HG02884 (cell line): ENCODE data around the gene COX7A2.

Source experiments
- ATAC-seq: cut with Tn5 transposase; IDR thresholded peaks from one replicate; pipeline ENCODE4 v1.9.1; 2021; ENCODE audit warnings: mild to moderate bottlenecking, moderate library complexity; ENCODE audit not compliant: unreplicated experiment

Gene COX7A2

DNA sequence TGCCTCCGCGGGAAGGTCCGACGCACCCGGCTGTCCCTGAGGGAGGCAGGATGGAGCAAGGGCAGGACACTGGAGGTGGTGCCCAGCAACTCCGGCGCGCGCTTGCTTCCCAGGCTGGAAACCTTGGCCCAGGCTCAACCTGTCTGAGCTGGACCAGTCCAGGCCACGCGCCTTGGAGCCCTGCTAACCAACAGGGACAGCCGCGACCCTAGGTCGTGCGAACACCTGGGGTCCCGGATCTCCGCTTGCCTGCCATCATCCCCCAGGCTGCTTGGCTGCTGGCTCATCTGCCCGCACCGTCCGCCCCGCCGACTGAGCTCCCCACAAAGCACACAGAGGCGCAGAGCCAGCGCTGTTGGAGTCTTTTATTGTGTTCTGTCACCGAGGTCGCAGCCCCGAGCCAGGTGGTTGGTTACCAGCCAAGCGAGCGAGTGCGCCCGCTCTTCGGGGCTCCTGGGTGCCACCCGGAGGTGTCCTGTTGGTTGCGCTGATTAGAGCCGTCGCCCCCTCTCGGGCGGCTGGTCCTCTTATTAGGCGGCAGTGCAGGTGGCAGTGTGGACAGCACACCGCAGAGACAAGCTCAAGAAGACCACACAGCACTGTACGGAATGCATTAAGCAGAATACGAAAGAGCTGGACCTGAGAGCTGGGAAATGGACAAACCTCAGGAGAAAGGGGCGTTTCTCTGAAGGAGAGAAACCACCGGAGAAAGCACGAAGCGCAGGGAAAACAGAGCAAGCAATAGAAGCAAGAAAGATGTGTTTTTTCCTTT is 41.5 kb downstream of the COX7A2 start:
- ATAC-seq: no peak

- ATAC-seq: no peak
These were observed 42.6 kb downstream of the COX7A2 start for GRCh38 chr6:75201021-75201420.

DNA sequence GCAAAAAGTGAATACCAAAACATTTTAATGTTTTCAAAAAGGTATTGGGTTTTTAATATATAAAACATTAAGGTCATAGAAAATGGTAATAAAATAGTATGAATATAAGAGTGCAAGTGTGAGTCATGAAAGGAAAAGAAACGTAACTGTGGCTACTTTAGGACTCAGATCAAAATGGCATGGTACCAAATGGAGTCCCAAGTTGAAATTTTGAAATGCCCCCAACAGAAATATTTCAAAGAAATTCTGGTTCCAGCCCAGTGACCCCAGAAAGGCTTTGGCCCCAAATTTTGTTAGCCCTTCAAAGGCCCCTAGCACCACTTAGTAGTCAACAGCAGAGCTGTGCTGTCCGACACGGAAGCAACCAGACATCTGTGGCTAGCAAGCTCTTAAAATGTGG is 43.7 kb downstream of the COX7A2 start:
- no peak for ATAC-seq

- ATAC-seq: no peak
These were observed 47.4 kb downstream of the COX7A2 start for GRCh38 chr6:75196081-75196687.

DNA sequence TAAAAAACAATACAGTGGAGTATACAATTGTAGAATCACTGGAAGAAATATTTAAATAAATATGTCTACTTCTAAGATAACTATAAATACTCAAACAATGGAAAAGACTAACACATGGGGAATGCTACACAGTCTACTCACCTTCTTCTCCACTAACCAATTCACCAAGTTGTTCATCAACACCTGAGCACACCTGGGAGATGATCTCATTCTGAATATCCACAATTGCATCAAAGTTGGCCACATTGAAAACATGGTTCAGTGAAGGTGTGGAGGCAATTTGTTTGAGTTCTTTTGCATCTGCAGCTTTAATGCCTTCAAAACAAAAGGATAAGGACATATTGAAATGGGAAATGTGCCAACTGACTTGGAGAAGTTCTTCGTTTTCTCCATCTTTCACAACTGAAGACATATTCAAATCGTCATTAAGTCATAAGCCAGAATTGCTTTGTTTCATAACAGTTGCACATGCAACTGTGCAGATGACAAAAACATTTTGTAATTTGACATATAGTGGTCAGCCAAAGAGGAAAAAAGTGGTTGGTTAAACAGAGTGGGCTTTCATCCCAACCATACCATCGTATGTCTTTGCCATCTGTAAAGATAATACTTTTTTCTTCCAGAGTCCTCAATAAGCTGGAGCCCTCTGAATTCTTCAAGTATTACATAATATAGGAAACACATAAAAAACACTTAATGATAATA is 55.2 kb downstream of the COX7A2 start:
- no peak for ATAC-seq
